Endothelial cell of umbilical vein (primary cell): Measurements from ENCODE around the gene FREM1. TPM values are rescaled to one million over a fixed set of nuclear protein-coding genes. Genes with fewer than 3 reads are reported as not detected.

Source experiments
- BruUV-seq: library from RNA; stranded (reverse); fragments of 400-500 nt; replicated peaks from 2 replicates; lab custom pipeline; 2021; lab: Mats Ljungman, UMichigan
- CTCF ChIA-PET: fragments of 300-600, 350-600 bp; sonication (Branson Sonifier 250); formaldehyde crosslinking; loops from one replicate; lab custom pipeline; 2021; ENCODE audit warnings: antibody characterized with exemption, inconsistent platforms; lab: Charles Lee
- POLR2A ChIA-PET: fragments of 300-600, 350-600 bp; sonication (Branson Sonifier 250); formaldehyde crosslinking; loops from one replicate; lab custom pipeline; 2021; ENCODE audit warnings: antibody characterized with exemption, inconsistent platforms; lab: Charles Lee
- DNase-seq: peaks from one replicate; pipeline ENCODE4 v3.0.0-alpha.2; 2011; ENCODE audit warnings: low read depth, low spot score
- FAIRE-seq: peaks from 2 replicates; lab custom pipeline; 2011; peaks lifted over from hg19 to GRCh38; lab: Jason Lieb, UNC
- H2AFZ ChIP-seq: 2 replicates; pipeline ENCODE4 v1.6.0; 2012; ENCODE audit warnings: low read depth, low read length, control low read depth, inconsistent platforms
- H3K27ac ChIP-seq: 2 replicates; pipeline ENCODE4 v1.5.1; 2011; ENCODE audit warnings: low read depth, mild to moderate bottlenecking, control low read depth, low read length, moderate library complexity; ENCODE audit not compliant: insufficient read depth
- H3K27me3 ChIP-seq, 2 experiments: 2 replicates each; pipeline versions ENCODE4 v1.6.0 to v1.6.1; 2011; ENCODE audit warnings: low read length in 2 of 2, mixed read lengths in 1 of 2; ENCODE audit not compliant: control insufficient read depth in 2 of 2, insufficient read depth in 2 of 2
- H3K36me3 ChIP-seq, 2 experiments: 2 replicates in 1 of 2; 3 replicates in 1 of 2; pipeline ENCODE4 v1.5.1; 2011; ENCODE audit warnings: low read length in 2 of 2, mild to moderate bottlenecking in 1 of 2, moderate library complexity in 1 of 2; ENCODE audit not compliant: control insufficient read depth in 2 of 2, insufficient read depth in 2 of 2; ENCODE audit errors: extremely low read depth in 1 of 2
- H3K4me1 ChIP-seq: 3 replicates; pipeline ENCODE4 v1.5.1; 2011; ENCODE audit warnings: mild to moderate bottlenecking, low read length; ENCODE audit not compliant: control insufficient read depth, insufficient read depth; ENCODE audit errors: extremely low read depth
- H3K4me2 ChIP-seq: 2 replicates; pipeline ENCODE4 v1.6.1; 2011; ENCODE audit warnings: low read length, control low read depth, mixed read lengths; ENCODE audit not compliant: insufficient read depth
- H3K4me3 ChIP-seq, 3 experiments: fragments of 200-600 bp in 1 of 3; sonication (generic), shearing (Covaris generic) in 1 of 3; replicated peaks in 1 of 3; 2 replicates each; pipeline ENCODE4 v1.5.1; 2011 to 2016; ENCODE audit warnings: control low read depth in 3 of 3, low read length in 3 of 3, mild to moderate bottlenecking in 2 of 3, inconsistent platforms in 1 of 3, low read depth in 1 of 3, moderate library complexity in 1 of 3; ENCODE audit not compliant: insufficient read depth in 1 of 3
- H3K79me2 ChIP-seq: 2 replicates; pipeline ENCODE4 v1.6.0; 2012; ENCODE audit warnings: low read length, inconsistent platforms; ENCODE audit not compliant: control insufficient read depth, insufficient read depth
- H3K9ac ChIP-seq: replicated peaks from 2 replicates; pipeline ENCODE3; 2011; ENCODE audit warnings: low read length, control low read depth; ENCODE audit not compliant: insufficient read depth; ENCODE audit errors: extremely low read depth
- H3K9me1 ChIP-seq: replicated peaks from 3 replicates; pipeline ENCODE4 v1.6.0; 2011; ENCODE audit warnings: mild to moderate bottlenecking, low read length; ENCODE audit not compliant: control insufficient read depth, insufficient read depth; ENCODE audit errors: extremely low read depth
- H3K9me3 ChIP-seq: replicated peaks from 2 replicates; pipeline ENCODE4 v1.5.1; 2012; ENCODE audit warnings: low read length, inconsistent platforms; ENCODE audit not compliant: control insufficient read depth, insufficient read depth
- H4K20me1 ChIP-seq: replicated peaks from 2 replicates; pipeline ENCODE3; 2011; ENCODE audit warnings: mild to moderate bottlenecking, low read length; ENCODE audit not compliant: control insufficient read depth, insufficient read depth; ENCODE audit errors: extremely low read depth
- EZH2 ChIP-seq: IDR thresholded peaks from 2 replicates; pipeline ENCODE4 v1.6.1; 2012; ENCODE audit warnings: borderline replicate concordance, low read depth, mild to moderate bottlenecking, moderate library complexity, low read length, inconsistent platforms; ENCODE audit not compliant: severe bottlenecking
- FOS ChIP-seq: IDR thresholded peaks from 2 replicates; pipeline ENCODE4 v1.6.1; 2011; ENCODE audit warnings: mild to moderate bottlenecking, low read length, moderate library complexity, borderline replicate concordance; ENCODE audit not compliant: insufficient read depth
- GATA2 ChIP-seq: IDR thresholded peaks from 2 replicates; pipeline ENCODE4 v1.7.0; 2011; ENCODE audit warnings: low read depth, mild to moderate bottlenecking, moderate library complexity, mixed read lengths, low read length; ENCODE audit not compliant: insufficient read length, insufficient read depth
- JUN ChIP-seq: IDR thresholded peaks from 2 replicates; pipeline ENCODE4 v1.6.1; 2011; ENCODE audit warnings: borderline replicate concordance, low read depth; ENCODE audit not compliant: insufficient read length, insufficient read depth
- MYC ChIP-seq: IDR thresholded peaks from one replicate; pipeline ENCODE4 v1.6.1; 2011; ENCODE audit warnings: mild to moderate bottlenecking, low read depth, low read length
- POLR2A ChIP-seq: IDR thresholded peaks from 2 replicates; pipeline ENCODE4 v1.6.1; 2012; ENCODE audit warnings: low read depth, mild to moderate bottlenecking, control low read depth, low read length
- POLR2AphosphoS5 ChIP-seq: IDR thresholded peaks from 2 replicates; pipeline ENCODE4 v1.6.1; 2012; ENCODE audit warnings: low read depth, mild to moderate bottlenecking, control low read depth, low read length, moderate library complexity; ENCODE audit not compliant: insufficient read depth
- dilution Hi-C: fragments of 300-500 bp; cut with MboI; formaldehyde crosslinking; loops from one replicate; pipeline ENCODE4 v1.15.0; 2019; ENCODE audit warnings: low sequenced_read_pairs; ENCODE audit not compliant: extremely low pct_ligation_motif_present
- intact Hi-C: fragments of 100-400 bp; cut with micrococcal nuclease; formaldehyde crosslinking; loops from one replicate; pipeline ENCODE4 v1.10.0; 2022
- polyA plus RNA-seq, 4 experiments: library from polyadenylated mRNA; depleted of rRNA in 3 of 4; stranded (reverse) in 3 of 4; unstranded in 1 of 4; fragments of >200 nt; gene quantifications; 2 replicates each; pipeline versions ENCODE4 v1.2.1 to v1.2.3, GENCODE V29; 2011 to 2012; ENCODE audit warnings: missing spikeins in 1 of 4
- total RNA-seq: library from RNA; stranded (reverse); gene quantifications from 2 replicates; pipeline ENCODE4 v1.2.3, GENCODE V29; 2021
- TF ChIP-seq, protein P1 (sequence below), 2 donors: IDR thresholded peaks; 1 replicate in 1 of 2; 2 replicates in 1 of 2; pipeline ENCODE4 v1.5.1; 2011; ENCODE audit warnings: low read length in 2 of 2, mild to moderate bottlenecking in 2 of 2, moderate library complexity in 2 of 2, control low read depth in 1 of 2, inconsistent platforms in 1 of 2, low read depth in 1 of 2; ENCODE audit not compliant: insufficient read depth in 1 of 2; ENCODE audit errors: extremely low read depth in 1 of 2
- TF ChIP-seq, protein P2 (sequence below): IDR thresholded peaks from 2 replicates; pipeline ENCODE4 v1.6.1; 2011; ENCODE audit not compliant: insufficient read depth, insufficient read length

FREM1 gene
- total and polyA plus RNA-seq, 2 donors (not counting 3 experiments of a cell fraction or from before 2014, with no cell fraction given) = 0.10 to 0.29 TPM

DNA sequence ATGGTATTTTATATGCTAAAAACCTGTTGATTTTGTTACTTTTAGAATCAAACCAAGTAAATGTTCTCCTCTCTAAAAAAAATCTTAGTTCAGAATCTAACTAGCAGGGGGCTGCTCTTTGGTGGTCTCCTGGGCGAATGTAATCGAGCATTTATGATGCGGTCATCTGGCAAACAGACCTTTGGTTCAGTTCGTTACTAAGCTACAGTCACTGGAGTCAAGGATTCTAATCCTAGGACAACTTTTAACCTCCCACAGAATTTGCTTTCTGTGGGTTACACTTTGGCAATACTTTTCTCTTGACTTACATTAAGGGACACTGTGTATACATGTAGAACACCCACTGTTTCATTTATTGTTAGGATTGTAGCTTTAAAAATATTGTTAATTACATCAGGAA is 26.3 kb upstream of the FREM1 start:
- FAIRE-seq (no peak), DNase-seq (no peak)
- ChIA-PET CTCF (interaction anchor here (1.7 kb wide), 1 partner anchor 10 kb away, joined by 3 read pairs; no protein-coding TSS in a partner anchor), POLR2A (no interaction called here)
- Histone ChIP-seq H3K27me3 (no peaks in the 10 kb centered on the region), H3K4me1 (no peaks in the 10 kb centered on the region), H3K9me3 (no peaks in the 10 kb centered on the region), H3K9ac (no peak overlapping the region), H4K20me1 (no peaks in the 10 kb centered on the region), H3K4me2 (no peak overlapping the region), H3K79me2 (no peaks in the 10 kb centered on the region), H3K9me1 (no peaks in the 10 kb centered on the region), H3K36me3 (no peaks in the 10 kb centered on the region), H3K27ac (no peak overlapping the region), H3K4me3 (no peak overlapping the region), H2AFZ (no peak overlapping the region)
- intact Hi-C loops = no loop called here
- no TSS peak for BruUV-seq
- no peak for TF ChIP-seq GATA2
- TF ChIP-seq POLR2A = no peak
- TF ChIP-seq EZH2 = no peak
- no peak for TF ChIP-seq POLR2AphosphoS5
- TF ChIP-seq FOS = no peak
- no peak for TF ChIP-seq JUN
- TF ChIP-seq, protein P1, sequence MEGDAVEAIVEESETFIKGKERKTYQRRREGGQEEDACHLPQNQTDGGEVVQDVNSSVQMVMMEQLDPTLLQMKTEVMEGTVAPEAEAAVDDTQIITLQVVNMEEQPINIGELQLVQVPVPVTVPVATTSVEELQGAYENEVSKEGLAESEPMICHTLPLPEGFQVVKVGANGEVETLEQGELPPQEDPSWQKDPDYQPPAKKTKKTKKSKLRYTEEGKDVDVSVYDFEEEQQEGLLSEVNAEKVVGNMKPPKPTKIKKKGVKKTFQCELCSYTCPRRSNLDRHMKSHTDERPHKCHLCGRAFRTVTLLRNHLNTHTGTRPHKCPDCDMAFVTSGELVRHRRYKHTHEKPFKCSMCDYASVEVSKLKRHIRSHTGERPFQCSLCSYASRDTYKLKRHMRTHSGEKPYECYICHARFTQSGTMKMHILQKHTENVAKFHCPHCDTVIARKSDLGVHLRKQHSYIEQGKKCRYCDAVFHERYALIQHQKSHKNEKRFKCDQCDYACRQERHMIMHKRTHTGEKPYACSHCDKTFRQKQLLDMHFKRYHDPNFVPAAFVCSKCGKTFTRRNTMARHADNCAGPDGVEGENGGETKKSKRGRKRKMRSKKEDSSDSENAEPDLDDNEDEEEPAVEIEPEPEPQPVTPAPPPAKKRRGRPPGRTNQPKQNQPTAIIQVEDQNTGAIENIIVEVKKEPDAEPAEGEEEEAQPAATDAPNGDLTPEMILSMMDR (IDR thresholded peaks at IDR 0.05; ENCODE audit: extremely low read depth in 1 of 2, insufficient read depth in 1 of 2, low read depth in 1 of 2, low read length in 2 of 2) = no peak
- no peak for TF ChIP-seq MYC
- TF ChIP-seq, protein P2, sequence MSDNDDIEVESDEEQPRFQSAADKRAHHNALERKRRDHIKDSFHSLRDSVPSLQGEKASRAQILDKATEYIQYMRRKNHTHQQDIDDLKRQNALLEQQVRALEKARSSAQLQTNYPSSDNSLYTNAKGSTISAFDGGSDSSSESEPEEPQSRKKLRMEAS = no peak
- dilution Hi-C loops = no loop called here
